HG03066 (cell line): ENCODE data around the gene TXNDC16.
"Not testable (repeated sequence)": the region's sequence is repeated elsewhere in the genome, so short reads cannot be mapped to it uniquely, and the experiment has no call there.

Experiments used
- ATAC-seq: cut with Tn5 transposase; IDR thresholded peaks from one replicate; pipeline ENCODE4 v1.9.1; 2021; ENCODE audit warnings: low read depth; ENCODE audit not compliant: unreplicated experiment

TXNDC16 gene

GRCh38 chr14:52546318-52546670 lies 6.0 kb downstream of the TXNDC16 start:
- ATAC-seq, result no peak

GRCh38 chr14:52545584-52546317 lies 6.6 kb downstream of the TXNDC16 start:
- ATAC-seq, result no peak

- no peak for ATAC-seq
Measured at GRCh38 chr14:52538623-52539022, 13.7 kb downstream of the TXNDC16 start.

- ATAC-seq, result no peak
Measured at GRCh38 chr14:52536269-52536668, 16.0 kb downstream of the TXNDC16 start.

- ATAC-seq, result no peak
Measured at GRCh38 chr14:52531481-52531880, 20.8 kb downstream of the TXNDC16 start.

GRCh38 chr14:52527052-52527451 lies 25.3 kb downstream of the TXNDC16 start:
- ATAC-seq, result no peak

GRCh38 chr14:52522581-52523345 lies 29.5 kb downstream of the TXNDC16 start:
- no peak for ATAC-seq

- ATAC-seq, result no peak
Measured at GRCh38 chr14:52522033-52522432, 30.3 kb downstream of the TXNDC16 start.

- ATAC-seq, result no peak
Measured at GRCh38 chr14:52514046-52514811, 38.1 kb downstream of the TXNDC16 start.

GRCh38 chr14:52513249-52513648 lies 39.1 kb downstream of the TXNDC16 start:
- ATAC-seq, result no peak

GRCh38 chr14:52494444-52494843 lies 57.9 kb downstream of the TXNDC16 start:
- no peak for ATAC-seq

GRCh38 chr14:52485350-52485960 lies 66.8 kb downstream of the TXNDC16 start:
- ATAC-seq, result no peak

GRCh38 chr14:52481864-52482263 lies 70.4 kb downstream of the TXNDC16 start:
- no peak for ATAC-seq

- no peak for ATAC-seq
Measured at GRCh38 chr14:52473557-52473956, 78.7 kb downstream of the TXNDC16 start.

- no peak for ATAC-seq
Measured at GRCh38 chr14:52472728-52473127, 79.6 kb downstream of the TXNDC16 start.

GRCh38 chr14:52472251-52472650 lies 80.1 kb downstream of the TXNDC16 start:
- not testable (repeated sequence) for ATAC-seq

- ATAC-seq, result no peak
Measured at GRCh38 chr14:52467515-52468266, 84.6 kb downstream of the TXNDC16 start.

GRCh38 chr14:52464175-52464574 lies 88.1 kb downstream of the TXNDC16 start:
- ATAC-seq, result no peak

GRCh38 chr14:52463375-52463774 lies 88.9 kb downstream of the TXNDC16 start:
- no peak for ATAC-seq

- ATAC-seq, result no peak
Measured at GRCh38 chr14:52461721-52462120, 90.6 kb downstream of the TXNDC16 start.
